Spleen (tissue), 7 donors: ENCODE data around the gene CEBPZOS.

Experiments
- POLR2A ChIP-seq, 3 donors: fragments of 450-650 bp; IDR thresholded peaks; one replicate each; pipeline ENCODE4 v1.5.1; 2017; ENCODE audit warnings: antibody characterized with exemption in 3 of 3, mild to moderate bottlenecking in 1 of 3
- POLR2AphosphoS5 ChIP-seq, 3 donors: sonication (generic); formaldehyde crosslinking; IDR thresholded peaks; one replicate each; pipeline ENCODE4 v1.5.1; 2017; ENCODE audit warnings: antibody characterized with exemption in 3 of 3
- TF ChIP-seq, protein P1 (sequence below), 11 experiments: fragments of 200-600 bp in 7 of 11; fragments of 450-650 bp in 4 of 11; sonication (generic) in 4 of 11; IDR thresholded peaks in 8 of 11; conservative IDR thresholded peaks in 3 of 11; 1 replicate in 7 of 11; 2 replicates in 4 of 11; pipeline versions ENCODE4 v1.4.0 to v1.8.0; 2016 to 2021; ENCODE audit warnings: antibody characterized with exemption in 11 of 11, inconsistent platforms in 4 of 11, mild to moderate bottlenecking in 1 of 11
- donor health status: DM: no; HTN: no; CAD: no; lungs with moderate emphysema.
- donor health status: DM: no; HTN: no; CAD: no.
- donor health status: DM: no; HTN: no; CAD: no.

DNA sequence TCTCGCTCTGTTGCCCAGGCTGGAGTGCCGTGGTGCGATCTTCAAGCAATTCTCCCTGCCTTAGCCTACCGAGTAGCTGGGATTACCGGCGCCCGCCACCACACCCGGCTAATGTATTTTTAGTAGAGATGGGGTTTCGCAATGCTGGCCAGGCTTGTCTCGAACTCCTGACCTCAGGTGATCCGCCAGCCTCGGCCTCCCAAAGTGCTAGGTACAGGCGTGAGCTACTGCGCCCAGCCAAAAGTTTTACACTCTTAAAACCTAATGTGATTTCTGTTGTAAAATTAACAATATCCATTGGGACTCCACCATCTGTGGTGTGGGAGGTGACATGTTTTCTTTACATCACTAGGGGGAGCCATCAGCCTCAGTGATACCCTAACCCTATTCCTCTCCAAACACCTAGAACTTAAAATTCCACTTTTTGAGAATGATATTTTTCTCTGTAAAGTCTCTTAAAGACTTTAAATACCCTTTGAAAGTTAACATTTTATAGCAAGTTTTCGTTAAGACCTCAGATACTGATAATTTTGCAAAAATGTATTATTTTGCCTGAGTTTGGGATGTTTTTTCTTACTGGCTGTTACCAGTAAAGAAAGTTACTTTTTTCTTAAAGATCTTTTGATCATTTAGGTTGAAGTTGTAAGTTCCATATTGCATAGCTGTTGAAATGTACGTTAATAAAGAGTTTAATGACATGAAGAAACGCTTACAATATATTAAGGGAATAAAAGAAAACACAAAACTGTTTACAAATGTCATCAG is 27.9 kb upstream of the CEBPZOS start:
- TF ChIP-seq, protein P1, sequence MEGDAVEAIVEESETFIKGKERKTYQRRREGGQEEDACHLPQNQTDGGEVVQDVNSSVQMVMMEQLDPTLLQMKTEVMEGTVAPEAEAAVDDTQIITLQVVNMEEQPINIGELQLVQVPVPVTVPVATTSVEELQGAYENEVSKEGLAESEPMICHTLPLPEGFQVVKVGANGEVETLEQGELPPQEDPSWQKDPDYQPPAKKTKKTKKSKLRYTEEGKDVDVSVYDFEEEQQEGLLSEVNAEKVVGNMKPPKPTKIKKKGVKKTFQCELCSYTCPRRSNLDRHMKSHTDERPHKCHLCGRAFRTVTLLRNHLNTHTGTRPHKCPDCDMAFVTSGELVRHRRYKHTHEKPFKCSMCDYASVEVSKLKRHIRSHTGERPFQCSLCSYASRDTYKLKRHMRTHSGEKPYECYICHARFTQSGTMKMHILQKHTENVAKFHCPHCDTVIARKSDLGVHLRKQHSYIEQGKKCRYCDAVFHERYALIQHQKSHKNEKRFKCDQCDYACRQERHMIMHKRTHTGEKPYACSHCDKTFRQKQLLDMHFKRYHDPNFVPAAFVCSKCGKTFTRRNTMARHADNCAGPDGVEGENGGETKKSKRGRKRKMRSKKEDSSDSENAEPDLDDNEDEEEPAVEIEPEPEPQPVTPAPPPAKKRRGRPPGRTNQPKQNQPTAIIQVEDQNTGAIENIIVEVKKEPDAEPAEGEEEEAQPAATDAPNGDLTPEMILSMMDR (IDR thresholded peaks at IDR 0.05 in 8 of 11, conservative IDR thresholded peaks at IDR 0.05 in 3 of 11) = peak; percentile 41 to 77 (median 68)
- TF ChIP-seq POLR2A (IDR thresholded peaks at IDR 0.05) (no peak), POLR2AphosphoS5 (IDR thresholded peaks at IDR 0.05) (no peak)
